COR-L47 (cell line): ENCODE results near the gene MUC13.
A peak's percentile ranks its signal among the peaks of the same experiment; 100 is the strongest.

Experiments
- DNase-seq: peaks from one replicate; lab custom pipeline; 2025; lab: John Stamatoyannopoulos, UW

MUC13 gene

DNA sequence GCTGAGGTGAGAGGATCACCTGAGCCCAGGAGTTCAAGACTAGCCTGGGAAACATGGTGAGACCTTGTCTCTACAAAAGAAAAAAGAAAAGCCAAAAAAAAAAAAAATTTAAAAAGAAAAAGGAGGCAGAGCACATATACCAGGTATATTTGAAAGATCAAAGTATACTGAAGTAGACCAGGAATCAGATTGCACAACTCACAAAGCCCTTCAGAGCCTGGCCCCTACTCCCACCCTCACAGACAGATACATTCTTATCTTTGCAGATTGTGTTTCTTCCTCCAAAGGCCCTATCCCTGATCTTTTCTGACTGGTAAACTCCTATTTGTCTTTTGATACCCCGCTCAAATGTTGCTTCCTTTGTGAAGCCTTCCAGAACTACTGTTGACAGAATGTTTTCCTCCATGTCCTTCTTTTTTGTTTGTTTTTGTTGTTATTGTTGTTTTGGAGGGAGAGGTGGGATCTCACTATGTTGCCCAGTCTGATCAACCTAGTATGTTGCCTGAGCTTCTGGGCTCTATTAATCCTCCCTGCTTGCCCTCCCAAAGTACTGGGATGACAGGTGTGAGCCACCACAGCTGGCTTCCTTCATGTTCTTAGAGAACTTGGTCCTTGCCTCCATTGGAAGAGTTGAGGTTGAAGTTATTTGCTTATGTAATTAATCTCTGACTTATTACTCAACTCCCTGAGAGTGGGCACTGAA lies 37.6 kb downstream of the MUC13 start:
- DNase-seq: no peak

- no peak for DNase-seq
Observed at GRCh38 chr3:124895756-124896155, 38.8 kb downstream of the MUC13 start.

GRCh38 chr3:124893526-124893925 lies 41.0 kb downstream of the MUC13 start:
- DNase-seq: no peak

GRCh38 chr3:124890573-124891190 lies 43.9 kb downstream of the MUC13 start:
- no peak for DNase-seq

DNA sequence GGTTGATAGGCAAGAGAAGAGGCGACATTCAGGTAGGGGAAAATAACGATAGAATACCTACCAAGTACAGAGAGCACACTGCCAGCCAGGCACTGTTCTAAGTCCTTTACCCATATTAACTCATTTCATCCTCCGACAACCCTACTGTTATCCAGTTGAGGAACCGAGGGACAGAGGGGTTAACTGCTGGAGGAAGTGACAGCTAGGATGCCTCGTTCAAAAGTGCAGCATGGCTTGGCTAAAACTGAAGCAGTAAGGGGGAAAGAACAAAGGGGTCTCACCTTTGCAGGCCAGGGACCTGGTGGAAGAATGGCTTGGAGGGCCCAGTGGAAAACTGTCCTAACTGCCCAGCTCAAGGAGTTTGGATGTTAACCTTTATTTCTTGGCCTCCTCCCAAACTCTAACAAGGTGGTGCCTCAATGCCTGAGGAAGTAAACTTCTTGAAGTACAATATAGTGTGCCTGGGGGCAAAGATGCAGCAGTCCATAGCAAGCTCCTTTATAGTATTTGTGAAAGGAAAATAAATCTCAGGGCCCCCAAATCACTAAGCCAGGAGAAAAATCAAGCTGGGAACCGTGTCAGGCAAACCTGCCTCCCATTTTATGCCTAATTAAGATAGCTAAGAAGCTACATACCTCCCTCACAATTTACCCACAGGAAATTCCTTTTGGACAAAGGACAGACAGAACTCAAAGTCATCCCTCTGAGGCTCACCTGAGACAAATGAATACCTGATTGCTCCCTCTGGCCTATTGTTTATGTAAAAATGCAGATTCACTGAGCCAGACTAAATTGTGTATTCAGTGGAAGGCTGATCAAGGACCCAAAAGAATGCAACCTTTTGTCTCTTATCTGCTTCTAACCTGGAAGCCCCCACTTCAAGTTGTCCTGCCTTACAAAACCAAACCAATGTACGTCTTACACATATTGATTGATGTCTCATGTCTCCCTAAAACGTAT lies 45.8 kb downstream of the MUC13 start:
- DNase-seq: no peak

GRCh38 chr3:124887932-124888298 lies 46.6 kb downstream of the MUC13 start:
- no peak for DNase-seq

- DNase-seq: peak; percentile 2
Observed at GRCh38 chr3:124887177-124887931, 47.2 kb downstream of the MUC13 start, which contains the start of gene ITGB5. Gene ITGB5 (minus strand): TSS chr3:124887365. CDS start chr3:124887000, 365 bp downstream.

DNA sequence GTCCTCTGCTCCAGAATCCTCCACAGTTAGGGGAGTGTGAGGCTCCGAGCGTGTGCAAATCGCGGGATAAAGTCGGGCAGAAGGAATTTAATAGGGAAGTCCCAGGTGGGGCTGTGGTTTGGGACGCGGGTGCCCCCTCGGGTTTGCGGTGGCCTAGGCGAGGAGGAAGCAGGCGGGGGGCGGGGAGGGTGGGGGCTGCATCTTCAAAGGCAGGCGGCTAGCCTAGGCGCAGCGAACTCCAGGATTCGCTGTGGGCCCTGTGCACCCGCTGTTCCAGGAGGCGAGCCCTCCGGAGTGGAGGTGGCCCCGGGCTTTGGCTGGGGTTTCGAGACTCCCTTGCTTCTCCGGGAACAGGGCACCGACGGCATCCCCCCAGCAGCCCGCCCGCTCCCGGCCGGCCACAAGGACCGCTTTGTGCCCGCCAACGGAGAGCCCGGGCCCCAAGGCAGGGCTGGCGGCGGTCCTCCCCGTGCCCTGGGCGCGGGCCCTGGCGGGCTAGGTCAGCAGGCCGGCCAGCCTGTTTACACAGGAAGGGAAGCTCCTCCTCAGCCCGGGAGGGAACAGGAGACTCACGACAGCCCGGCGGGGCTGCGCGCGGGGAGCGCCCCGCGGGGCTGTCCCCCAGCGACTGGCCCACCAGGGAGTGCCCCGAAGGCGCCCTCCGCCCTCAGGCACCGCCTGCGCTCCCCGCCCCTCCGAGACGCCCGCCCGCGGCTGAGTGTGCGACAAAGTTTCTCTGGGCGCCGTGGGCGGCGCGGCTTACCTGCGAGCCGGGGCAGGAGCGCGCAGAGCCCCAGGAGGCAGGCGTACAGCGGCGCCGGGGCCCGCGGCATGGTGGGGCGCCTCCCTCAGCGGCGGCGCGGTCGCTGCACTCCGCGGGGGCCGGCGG lies 48.1 kb downstream of the MUC13 start:
- peak; percentile 8 for DNase-seq

DNA sequence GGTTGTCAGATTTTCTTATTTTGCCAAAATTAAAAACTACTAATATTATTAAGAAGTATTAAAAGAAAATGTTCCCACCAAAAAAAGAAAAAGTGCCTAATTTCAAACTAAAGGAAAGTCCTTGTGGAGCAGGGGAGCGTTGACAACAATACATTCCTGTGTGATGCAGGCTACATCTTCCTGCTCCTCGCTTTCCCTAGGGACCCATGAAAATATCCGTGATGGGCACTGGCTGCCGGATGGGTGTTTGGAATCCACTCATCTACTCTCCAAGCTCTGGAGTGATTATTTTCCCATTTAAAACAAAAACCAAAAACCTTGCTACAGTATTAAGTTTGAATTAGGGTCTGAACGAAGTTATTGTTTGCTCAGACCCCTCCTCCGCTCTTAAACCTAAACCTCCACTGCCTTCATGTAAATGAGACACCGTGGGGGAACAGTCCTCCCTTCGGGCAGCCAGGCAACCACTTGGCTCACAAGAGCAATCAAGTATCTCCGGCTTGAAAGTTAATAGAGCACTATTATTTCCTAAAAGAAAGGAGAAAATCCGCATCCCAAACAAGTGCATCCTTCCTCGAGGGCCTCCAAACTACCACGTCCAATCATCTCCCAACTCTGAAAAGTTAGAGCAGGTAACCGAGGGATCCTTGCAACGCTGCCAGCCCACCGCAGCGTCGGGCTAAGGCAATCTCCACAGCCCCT lies 48.9 kb downstream of the MUC13 start:
- no peak for DNase-seq

DNA sequence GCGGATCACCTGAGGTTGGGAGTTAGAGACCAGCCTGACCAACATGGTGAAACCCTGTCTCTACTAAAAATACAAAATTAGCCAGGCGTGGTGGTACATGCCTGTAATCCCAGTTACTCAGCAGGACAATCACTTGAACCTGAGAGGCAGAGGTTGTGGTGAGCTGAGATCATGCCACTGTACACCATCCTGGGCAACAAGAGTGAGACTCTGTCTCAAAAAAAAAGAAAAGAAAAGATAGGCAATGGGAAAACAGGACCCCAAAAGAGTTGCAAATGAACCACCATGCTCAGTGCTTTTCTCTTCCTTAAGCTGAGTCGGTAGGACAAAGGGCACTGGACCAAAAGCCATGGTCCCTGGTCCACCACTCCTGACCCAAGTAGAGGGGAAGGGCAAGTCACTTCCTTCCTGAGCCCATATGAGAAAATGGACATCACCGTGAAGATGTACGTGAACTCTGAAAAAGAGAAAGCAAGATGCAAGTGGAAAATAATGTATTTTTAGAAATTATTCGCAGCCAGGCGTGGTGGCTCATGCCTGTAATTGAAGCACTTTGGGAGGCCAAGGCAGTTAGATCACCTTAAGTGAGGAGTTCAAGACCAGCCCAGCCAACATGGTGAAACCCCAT lies 50.0 kb downstream of the MUC13 start:
- no peak for DNase-seq

- DNase-seq: no peak
Observed at GRCh38 chr3:124883766-124884473, 50.6 kb downstream of the MUC13 start.

GRCh38 chr3:124882816-124883747 lies 51.5 kb downstream of the MUC13 start:
- no peak for DNase-seq

DNA sequence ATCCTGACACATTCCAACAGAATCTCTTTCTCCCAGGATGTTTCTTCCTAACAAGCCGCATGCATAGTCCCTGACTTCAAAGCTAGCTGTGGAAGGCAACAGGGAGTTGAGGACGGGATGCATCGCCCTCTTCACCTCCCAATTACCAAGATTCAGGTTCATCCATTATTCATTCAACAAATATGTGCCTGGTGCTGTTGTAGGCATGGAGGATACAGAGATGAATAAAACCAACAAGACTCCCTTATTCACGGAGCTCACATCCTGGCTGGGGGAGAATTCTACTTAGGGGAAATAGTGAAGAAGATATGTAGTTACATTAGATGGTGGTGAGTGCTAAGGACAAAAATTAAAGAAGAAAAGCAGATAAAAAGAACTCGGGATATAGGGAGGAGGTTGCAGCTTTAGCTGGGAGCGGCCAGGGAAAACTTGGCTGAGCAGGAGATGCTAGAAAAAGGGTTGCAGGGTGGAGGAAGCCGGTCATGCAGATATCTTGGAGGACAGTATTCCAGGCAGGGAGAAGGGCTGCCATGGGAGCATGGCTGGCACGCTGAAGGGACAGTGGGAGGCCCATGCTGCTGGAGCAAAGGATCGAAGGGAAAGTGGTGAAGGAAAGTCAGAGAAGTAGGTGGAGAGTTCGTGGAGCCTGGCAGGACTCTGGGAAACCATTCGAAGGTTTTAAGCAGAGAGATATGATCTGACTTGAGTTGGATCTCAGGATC lies 52.4 kb downstream of the MUC13 start:
- no peak for DNase-seq

DNA sequence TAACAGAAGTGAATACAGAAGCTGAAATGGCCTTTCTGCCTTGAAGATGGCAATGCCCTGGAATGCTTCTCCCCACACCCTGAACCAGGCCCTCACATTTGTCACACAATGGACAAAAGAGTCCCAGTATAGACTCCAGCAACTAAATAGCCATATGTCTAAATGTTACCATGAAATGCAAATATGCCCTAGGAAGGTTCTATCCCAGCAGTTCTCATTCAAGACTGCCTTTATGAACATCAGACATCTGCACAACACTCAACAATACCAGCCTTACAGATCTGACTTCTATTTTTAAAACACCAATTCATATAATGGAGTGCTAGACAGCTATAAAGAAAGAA lies 55.2 kb downstream of the MUC13 start:
- DNase-seq: no peak

- no peak for DNase-seq
Observed at GRCh38 chr3:124878561-124879336, 55.8 kb downstream of the MUC13 start.

DNA sequence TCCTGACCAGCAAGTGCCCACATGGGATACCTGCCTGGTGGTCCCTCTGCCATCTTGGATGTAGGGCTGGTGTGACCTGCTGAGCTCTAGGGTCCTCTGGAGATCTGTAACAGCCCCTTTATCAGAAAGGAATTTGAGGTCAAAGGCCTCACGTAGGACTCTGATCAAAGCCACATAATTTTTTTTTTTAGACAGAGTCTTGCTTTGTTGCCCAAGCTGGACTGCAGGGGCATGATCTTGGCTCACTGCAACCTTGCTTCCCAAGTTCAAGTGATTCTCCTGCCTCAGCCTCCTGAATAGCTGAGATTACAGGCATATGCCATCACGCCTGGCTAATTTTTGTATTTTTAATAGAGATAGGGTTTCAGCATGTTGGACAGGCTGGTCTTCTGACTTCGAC lies 56.9 kb downstream of the MUC13 start:
- DNase-seq: no peak

DNA sequence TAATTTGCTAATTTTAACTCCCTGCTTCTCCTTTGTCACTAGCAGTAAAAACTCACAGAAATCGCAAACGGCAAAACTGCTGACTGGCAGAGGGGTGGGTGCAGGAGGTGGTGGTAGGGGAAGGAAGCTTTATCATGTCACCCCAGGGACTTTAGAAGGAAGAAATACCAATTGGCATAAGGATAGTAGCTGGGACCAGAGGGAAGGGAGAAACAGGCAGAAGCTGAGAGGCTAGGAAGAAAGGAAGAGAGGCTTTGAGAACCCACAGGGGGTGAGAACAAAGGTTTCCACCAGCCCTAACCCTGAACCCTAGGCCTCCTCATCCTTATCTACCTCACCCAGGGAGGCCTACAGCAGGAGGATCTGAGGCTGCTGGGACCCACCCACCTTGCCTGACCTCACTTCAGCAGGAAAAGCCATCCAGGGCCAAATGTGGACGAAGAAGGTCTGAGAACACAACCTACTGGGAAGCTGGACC lies 58.1 kb downstream of the MUC13 start:
- DNase-seq: no peak
